OCI-M2 (cell line): ENCODE data around the gene PGGHG.
"Not testable (repeated sequence)": the region's sequence is repeated elsewhere in the genome, so short reads cannot be mapped to it uniquely, and the experiment has no call there.

ENCODE experiments used
- DNase-seq: peaks from one replicate; lab custom pipeline; 2025; ENCODE audit not compliant: unreplicated experiment; lab: John Stamatoyannopoulos, UW

Gene PGGHG

DNA sequence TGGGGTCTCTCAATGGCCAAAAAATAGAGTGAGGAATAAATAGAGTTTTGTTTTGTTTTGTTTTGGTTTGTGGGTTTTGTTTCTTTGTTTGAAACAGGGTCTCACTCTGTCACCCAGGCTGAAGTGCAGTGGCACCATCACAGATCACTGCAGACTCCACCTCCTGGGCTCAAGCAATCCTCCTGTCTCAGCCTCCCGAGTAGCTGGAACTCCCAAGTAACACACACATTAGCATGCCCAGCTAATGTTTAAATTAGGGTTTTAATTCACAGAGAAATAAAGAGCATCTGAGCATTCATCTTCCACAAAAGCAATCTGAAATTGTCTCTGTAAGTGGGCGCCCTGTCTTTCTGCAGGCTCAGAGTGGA, 40.9 kb downstream of the PGGHG start:
- no peak for DNase-seq

DNA sequence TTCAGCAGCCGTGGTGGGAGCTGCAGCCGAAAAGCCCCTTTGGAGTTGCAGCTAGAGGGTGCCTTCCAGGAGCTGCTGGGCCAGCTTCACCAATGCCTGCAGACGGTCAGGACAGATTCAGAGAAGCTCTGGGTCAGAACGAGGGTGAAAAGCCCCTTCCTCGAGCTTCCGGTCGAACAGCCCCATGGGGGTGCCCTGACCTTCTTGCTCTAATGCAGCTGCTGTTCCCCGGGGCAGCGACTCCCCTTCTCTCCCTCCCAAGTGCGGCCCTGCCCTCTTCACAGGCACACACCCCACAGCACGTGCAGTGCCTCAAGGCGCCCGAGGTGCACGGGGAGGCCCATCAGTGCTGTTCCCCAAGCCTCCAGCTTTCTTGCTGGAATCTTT, 41.4 kb downstream of the PGGHG start:
- DNase-seq = no peak

DNA sequence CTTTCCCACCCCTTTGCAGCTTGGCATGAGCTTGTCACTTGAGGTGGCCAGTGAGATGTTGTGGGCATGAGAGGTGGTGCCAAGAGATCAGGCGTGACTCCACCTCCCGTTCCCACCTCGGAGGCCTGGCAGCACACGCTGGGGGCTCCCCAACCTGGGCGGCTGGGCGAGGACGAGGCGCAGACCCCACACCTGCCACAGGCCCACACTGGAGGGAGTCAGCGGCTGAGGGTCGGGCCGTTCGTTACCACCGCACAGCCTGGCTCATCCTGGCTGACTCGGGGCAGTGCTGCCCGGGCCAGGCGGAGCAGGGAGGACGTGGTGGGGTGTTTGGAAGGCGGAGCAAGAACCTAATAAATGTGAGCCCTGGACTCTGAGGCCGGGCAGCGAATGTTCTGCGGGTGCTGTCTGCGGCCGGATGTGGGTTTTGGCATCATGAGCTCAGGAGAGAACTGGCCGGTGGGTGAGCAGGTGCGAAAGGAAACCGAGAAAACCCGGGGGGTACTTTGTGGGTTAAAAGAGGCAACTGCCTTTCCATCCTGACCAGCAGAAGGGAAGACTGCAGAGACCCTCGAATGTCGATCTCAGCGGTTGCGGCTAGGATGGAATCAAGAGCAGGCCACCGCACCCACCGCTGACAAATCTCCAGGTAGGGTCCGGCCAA, 41.9 kb downstream of the PGGHG start:
- DNase-seq = no peak

DNA sequence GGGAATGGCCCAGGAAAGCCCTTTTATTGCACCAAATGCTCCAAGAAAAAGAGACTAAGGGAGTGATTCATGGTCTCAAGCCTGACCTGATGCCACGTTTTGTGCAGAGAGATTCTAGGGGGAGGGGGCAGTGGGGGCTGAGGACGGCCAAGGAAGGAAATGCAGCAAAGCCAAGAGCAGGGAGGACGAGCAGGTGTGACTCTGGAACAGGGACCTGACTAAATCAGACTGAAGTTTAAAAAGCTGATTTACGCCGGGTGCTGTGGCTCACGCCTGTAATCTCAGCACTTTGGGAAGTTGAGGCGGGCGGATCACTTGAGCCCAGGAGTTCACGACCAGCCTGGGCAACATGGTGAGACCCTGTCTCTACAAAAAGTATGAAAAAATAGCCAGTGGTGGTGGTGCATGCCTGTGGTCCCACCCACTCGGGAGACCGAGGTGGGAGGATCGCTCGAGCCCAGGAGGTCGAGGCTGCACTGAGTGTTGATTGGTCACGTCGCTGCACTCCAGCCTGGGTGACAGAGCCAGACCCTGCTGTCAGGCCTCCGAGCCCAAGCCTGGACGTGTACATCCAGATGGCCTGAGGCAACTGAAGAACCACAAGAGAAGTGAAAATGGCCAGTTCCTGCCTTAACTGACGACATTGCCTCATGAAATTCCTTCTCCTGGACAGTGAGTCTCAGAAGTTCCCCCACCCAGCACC, 42.6 kb downstream of the PGGHG start:
- DNase-seq = no peak

DNA sequence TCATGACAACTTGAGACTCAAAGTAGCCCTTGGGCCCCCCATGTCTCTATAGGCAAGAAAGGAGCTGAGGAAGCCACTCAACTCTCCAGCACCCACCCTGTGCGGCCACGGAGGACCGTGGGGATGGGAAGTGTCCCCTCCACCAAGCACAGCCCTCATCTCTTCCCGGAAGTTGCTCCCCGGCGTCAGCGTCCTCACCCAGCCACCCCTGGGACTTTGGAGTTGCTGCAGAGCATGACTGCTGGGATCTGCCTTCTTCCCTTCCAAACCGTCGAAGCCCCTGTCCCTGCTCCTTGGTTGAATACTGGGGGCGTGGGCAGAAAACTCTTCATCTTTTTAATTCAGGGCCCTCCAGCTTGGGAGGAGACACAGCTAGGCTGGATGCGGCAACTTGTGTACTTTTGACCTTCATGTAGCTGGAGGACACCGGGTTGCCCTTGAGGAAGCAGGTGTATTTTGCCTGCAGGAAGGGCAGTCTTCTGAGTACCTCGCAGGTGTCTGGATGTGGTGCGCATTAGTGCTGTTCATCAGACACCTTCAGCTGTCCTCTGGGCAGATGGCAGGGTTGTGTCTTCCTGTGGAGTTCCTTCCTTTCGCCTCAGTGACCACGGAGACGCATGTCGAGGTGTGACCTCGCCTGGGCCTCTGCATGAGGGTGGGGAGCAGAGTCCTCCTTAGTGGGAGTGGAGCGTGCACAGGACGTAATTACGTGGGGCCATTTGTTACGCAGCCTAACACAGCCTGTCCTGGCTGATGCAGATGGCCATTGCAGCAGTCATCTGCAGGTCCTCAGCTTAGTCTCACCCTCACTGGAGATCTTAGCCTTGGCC, 43.9 kb downstream of the PGGHG start:
- no peak for DNase-seq

DNA sequence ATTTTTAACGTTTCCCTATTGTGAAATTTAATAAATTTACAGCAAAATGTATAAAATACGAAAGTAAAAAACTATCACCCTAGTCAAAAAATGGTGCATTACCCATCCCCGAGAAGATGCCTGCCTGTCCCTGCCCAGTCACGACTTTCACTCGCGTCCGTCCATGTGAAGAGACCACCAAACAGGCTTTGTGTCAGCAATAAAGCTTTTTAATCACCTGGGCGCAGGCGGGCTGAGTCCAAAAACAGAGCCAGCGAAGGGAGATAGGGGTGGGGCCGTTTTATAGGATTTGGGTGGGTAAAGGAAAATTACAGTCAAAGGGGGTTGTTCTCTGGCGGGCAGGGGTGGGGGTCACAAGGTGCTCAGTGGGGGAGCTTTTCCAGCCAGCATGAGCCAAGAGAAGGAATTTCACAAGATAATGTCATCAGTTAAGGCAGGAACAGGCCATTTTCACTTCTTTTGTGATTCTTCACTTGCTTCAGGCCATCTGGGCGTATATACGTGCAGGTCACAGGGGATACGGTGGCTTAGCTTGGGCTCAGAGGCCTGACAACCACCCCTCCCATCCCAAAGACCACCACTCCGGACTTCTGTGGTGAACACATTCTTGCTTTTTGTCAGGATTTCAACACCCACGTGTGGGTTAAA, 44.8 kb downstream of the PGGHG start:
- not testable (repeated sequence) for DNase-seq

DNA sequence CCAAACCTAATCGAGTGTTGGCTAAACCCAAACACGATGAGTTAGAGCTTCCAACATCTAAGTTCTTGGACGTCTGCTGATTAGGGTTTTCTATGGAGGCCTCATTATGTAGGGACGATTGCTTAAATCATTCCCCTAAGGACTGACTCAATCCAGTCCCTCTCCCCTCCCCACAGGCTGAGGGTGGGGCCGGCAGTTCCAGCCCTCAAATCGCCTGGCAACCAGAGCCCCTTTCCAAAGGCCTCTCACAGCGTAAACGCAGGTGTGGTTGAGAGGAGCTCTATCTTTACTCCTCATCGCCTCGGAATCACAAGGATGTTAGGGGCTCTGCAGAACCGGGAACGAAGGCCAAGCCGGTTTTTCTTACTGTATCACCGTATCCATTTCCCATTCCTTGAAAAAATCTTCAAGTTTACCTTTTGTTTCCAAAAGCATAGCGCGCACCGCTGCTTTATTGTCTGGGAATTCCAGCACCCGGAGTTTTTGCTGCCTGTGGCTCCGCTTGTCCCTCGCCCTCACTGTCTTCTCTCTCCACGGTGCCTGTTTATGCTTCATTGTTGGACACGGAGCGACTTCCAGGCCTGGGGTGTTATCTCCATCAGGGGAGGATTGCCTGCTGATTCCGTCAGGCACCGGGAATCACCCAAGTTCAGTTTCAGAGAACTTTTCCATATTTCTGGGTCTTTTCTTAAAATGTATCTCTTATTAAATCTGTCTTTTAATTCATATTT, 45.5 kb downstream of the PGGHG start:
- DNase-seq = no peak

DNA sequence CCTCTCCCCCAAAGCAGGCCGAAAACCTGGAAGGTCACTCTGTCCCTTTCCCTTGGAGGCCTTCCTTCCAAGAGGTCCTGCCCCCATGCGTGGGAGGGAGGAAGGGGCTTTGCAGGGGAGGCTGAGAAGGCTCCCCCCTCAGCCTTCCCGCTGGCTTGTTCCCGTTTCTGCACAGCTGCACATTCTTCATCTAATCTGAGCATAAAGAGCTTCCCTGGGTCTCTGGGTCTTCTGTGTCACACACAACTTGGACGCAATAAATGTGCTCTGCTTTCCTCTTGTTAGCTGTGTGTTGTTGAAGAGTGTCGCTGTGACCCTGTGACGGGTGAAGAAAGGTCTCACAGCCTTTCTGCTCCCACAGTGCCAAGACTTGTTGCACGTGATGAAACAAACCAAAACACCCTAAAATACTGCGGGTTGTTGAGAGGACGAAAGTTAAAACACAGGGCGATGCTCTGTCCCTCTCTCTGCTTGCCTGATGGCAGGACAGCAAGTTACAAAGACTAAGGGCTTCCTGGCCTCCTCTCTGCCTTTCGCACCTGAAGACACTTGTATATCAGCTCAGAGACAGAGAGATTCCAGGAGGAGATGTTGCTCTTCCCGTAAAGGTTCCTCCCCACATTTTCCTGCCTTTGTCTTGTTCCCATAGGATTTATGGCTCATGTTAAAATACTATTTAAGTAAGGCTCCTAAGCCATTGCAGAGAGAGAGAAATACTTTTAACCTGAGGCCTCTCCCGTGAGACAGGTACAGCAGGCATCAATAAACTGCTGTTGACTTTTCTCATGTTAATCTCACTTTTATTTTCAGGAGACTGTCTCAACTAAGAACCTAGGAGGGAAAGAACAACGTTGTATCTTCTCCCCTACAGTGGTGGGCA, 47.1 kb downstream of the PGGHG start:
- DNase-seq = no peak

DNA sequence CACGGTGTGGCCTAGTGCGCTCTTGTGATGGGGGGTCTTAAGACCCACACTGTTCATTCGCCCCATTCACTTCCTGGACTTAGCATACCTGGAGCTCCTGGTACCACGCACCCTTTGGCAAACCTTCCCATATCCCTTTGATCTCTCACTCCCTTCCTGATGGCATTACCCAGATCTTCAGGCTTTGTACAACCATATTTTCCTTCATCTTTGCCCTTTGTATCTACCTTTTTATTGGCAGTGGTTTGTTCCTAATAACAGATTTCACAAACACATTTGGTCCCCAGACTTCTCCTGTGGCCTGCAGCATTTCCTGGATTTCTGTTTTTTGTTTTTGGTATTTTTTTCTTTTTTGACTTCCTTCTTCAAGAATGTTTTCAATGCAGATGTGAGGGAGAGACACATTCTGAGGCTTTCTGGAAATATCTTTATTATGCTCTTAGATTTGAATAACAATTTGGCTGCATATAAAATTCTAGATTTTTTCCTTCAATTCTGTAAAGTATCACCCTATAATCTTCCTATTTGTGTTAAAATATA, 47.8 kb downstream of the PGGHG start:
- no peak for DNase-seq

DNA sequence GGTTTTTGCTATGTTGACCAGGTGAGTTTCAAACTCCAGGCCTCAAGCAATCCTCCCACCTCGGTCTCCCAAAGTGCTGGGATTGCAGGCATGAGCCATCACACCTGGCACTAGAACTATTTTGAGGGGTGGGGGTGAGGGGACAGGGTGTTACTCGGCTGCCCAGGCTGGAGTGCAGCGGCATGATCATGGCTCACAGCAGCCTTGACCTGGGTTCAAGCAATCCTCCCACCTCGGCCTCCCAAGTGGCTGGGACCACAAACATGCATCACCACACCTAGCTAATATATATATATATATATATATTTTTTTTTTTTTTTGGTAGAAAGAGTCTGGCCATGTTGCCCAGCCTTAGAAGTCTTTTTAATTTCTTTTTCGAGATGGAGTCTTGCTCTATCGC, 48.8 kb downstream of the PGGHG start:
- DNase-seq = no peak

DNA sequence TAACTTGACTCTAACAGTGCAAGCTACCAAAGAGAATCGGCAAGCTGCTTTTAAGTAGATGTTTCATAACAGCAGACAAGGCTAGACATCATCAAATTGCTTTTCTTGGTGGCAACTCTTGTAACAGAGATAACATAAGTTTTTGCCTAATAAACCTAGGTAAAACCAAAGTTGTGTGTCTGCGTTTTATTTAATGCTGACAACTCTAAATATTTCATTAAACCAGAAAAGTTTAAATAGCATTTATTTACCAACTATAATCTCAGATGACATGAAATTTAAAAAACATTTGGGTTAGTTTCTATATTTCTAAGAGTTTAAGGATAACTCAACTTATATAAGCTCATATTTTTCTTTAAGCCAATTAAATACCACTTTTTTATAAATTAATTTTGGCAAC, 51.0 kb downstream of the PGGHG start:
- no peak for DNase-seq

DNA sequence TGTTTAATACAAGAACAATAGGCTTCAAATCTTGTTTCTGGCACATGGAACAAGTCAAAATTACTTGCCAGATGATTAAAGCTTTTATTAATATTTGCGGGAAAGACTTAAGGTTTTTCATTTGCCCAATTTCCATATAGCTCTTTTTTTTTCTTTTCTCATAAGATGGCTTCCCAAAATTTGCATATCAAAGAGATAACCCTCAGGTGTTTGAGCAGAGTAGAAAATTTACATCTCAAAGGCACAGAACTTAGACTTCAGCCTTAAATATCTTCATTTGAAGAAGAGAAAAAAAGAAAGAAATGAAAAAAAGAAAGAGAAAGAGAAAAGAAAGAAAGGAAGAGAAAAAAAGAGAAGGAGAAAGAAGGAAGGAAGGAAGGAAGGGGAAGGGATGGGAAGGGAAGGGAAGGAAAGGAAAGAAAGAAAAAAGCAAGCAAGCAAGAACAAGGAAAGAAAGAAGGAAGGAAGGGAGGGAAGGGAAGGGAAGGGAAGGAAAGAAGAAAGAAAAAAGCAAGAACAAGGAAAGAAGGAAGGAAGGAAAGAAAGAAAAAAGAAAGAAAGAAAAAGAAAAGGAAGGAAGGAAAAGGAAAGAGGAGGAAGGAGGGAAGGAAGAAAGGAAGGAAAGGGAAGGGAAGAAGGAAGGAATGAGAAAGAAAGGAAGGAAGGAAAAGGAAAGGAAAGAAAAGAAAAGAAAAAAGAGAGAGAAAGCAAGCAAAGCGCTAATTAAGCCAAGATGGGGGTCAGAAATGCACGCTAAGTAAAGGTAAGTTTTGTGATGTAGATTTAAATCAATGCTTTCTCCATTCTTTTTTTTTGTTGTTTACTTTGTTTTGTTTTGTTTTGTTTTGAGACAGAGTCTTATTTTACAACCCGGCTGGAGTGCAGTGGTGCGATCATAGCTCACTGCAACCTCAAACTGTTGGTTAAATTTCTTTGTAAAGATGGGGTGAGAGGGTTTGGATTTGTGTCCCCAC, 51.9 kb downstream of the PGGHG start:
- no peak for DNase-seq

DNA sequence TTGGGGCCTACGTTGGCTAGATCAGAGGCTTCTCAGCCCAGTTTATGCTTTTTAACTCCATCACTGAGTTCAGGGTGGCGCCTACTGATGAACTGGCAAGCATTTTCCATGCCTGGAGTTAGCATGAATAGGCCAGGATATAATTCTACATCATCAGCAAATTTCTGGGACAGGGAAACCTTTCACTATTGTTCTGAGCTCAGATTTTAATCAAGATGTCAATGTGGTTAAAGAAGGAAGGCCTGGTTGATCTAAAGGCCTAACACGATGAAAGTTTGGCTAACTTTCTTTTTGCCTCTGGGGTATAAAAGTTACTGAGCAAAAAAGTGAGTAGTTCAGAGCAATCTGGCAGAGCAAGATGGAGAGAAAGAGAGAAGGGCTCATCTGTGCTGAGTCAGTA, 53.4 kb downstream of the PGGHG start:
- DNase-seq = no peak

DNA sequence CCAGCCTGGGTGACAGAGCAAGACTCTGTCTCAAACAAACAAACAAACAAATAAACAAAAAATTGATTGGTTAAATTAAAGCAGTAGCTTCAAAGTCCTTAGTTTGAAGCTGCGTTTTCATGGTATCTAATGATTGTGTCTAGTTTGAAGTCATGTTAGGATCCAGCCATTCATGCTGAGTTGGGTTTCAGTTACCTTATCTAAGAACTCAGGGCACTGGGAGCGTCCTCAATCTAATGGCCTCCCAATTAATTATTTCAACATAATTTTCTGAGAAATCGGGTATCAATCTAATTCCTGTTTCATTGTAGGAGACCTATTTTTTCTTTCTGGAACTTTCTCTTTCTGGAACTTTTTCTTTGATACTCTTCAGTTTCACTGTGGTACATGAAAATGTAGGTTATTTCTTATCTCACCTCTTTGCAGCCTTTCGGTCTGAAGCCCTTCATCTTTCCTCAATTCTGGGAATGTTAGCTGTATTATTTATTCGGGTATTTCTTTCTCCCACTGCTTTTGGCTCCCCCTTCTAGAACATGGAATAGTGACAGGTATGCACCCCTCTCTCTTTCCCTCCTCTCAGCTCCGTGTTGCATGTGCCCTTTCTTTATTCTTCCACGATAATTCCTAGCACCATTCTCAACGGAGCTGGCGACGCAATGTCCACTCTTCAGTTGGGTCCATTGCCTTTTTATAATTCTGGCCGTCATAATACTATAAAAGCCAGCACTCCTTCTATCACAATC, 56.1 kb downstream of the PGGHG start:
- no peak for DNase-seq
